Measurements from ENCODE around the gene GRIK4.

The GRIK4 gene

GRCh38 chr11:120510406-120511115 is 987 bp upstream of the GRIK4 start:
- H3K4me3 ChIP-seq (ENCODE audit: insufficient read length, low read depth): no peak overlapping the region
- H3K9me3 ChIP-seq (ENCODE audit: insufficient read depth, low read length): no peaks in the 10 kb centered on the region
- no peaks in the 10 kb centered on the region for H3K4me1 ChIP-seq (ENCODE audit: insufficient read depth, insufficient read length)
- DNase-seq (ENCODE audit: low read depth, low spot score): no peak
- no peak for TF ChIP-seq YY1 (IDR thresholded peaks at IDR 0.05; ENCODE audit: insufficient read depth, insufficient read length)
- TF ChIP-seq ZNF274 (IDR thresholded peaks at IDR 0.05; ENCODE audit: low read depth, low read length): no peak
- TF ChIP-seq SUZ12 (IDR thresholded peaks at IDR 0.05; ENCODE audit: extremely low read depth, insufficient read depth, insufficient read length): no peak
- peaks cover 50% of the 10 kb centered on the region for H3K27me3 ChIP-seq (ENCODE audit: insufficient read depth, insufficient read length)
- H3K36me3 ChIP-seq (ENCODE audit: insufficient read depth, insufficient read length, low read length): no peaks in the 10 kb centered on the region
- H3K9ac ChIP-seq (ENCODE audit: insufficient read length, low read depth): no peak overlapping the region

- Histone ChIP-seq H3K27me3 (ENCODE audit: insufficient read depth, insufficient read length) (peaks cover 50% of the 10 kb centered on the region), H3K9me3 (ENCODE audit: insufficient read depth, low read length) (no peaks in the 10 kb centered on the region), H3K4me3 (ENCODE audit: insufficient read length, low read depth) (peak overlapping the region; percentile 36), H3K36me3 (ENCODE audit: insufficient read depth, insufficient read length, low read length) (no peaks in the 10 kb centered on the region), H3K9ac (ENCODE audit: insufficient read length, low read depth) (peak overlapping the region; percentile 61), H3K4me1 (ENCODE audit: insufficient read depth, insufficient read length) (peaks cover 6% of the 10 kb centered on the region)
- TF ChIP-seq ZNF274 (IDR thresholded peaks at IDR 0.05; ENCODE audit: low read depth, low read length) (no peak), SUZ12 (IDR thresholded peaks at IDR 0.05; ENCODE audit: extremely low read depth, insufficient read depth, insufficient read length) (no peak), YY1 (IDR thresholded peaks at IDR 0.05; ENCODE audit: insufficient read depth, insufficient read length) (no peak)
- DNase-seq (ENCODE audit: low read depth, low spot score): no peak
These were observed 531 bp downstream of the GRIK4 start for GRCh38 chr11:120511820-120512738.

- Histone ChIP-seq H3K9me3 (ENCODE audit: insufficient read depth, low read length) (no peaks in the 10 kb centered on the region), H3K4me1 (ENCODE audit: insufficient read depth, insufficient read length) (peaks cover 7% of the 10 kb centered on the region), H3K36me3 (ENCODE audit: insufficient read depth, insufficient read length, low read length) (no peaks in the 10 kb centered on the region), H3K4me3 (ENCODE audit: insufficient read length, low read depth) (no peak overlapping the region), H3K9ac (ENCODE audit: insufficient read length, low read depth) (no peak overlapping the region), H3K27me3 (ENCODE audit: insufficient read depth, insufficient read length) (peaks cover 50% of the 10 kb centered on the region)
- no peak for DNase-seq (ENCODE audit: low read depth, low spot score)
- no peak for TF ChIP-seq ZNF274 (IDR thresholded peaks at IDR 0.05; ENCODE audit: low read depth, low read length)
- no peak for TF ChIP-seq YY1 (IDR thresholded peaks at IDR 0.05; ENCODE audit: insufficient read depth, insufficient read length)
- no peak for TF ChIP-seq SUZ12 (IDR thresholded peaks at IDR 0.05; ENCODE audit: extremely low read depth, insufficient read depth, insufficient read length)
These were observed 1.3 kb downstream of the GRIK4 start for GRCh38 chr11:120512739-120513435.

GRCh38 chr11:120513436-120514315 is 2.1 kb downstream of the GRIK4 start:
- DNase-seq (ENCODE audit: low read depth, low spot score): no peak
- H3K9me3 ChIP-seq (ENCODE audit: insufficient read depth, low read length): no peaks in the 10 kb centered on the region
- peaks cover 9% of the 10 kb centered on the region for H3K4me1 ChIP-seq (ENCODE audit: insufficient read depth, insufficient read length)
- no peaks in the 10 kb centered on the region for H3K36me3 ChIP-seq (ENCODE audit: insufficient read depth, insufficient read length, low read length)
- no peak overlapping the region for H3K9ac ChIP-seq (ENCODE audit: insufficient read length, low read depth)
- H3K4me3 ChIP-seq (ENCODE audit: insufficient read length, low read depth): no peak overlapping the region
- TF ChIP-seq SUZ12 (IDR thresholded peaks at IDR 0.05; ENCODE audit: extremely low read depth, insufficient read depth, insufficient read length) (no peak), YY1 (IDR thresholded peaks at IDR 0.05; ENCODE audit: insufficient read depth, insufficient read length) (no peak), ZNF274 (IDR thresholded peaks at IDR 0.05; ENCODE audit: low read depth, low read length) (no peak)
- peaks cover 48% of the 10 kb centered on the region for H3K27me3 ChIP-seq (ENCODE audit: insufficient read depth, insufficient read length)

GRCh38 chr11:120514541-120515121 is 3.1 kb downstream of the GRIK4 start:
- Histone ChIP-seq H3K27me3 (ENCODE audit: insufficient read depth, insufficient read length) (peaks cover 40% of the 10 kb centered on the region), H3K4me3 (ENCODE audit: insufficient read length, low read depth) (no peak overlapping the region), H3K9me3 (ENCODE audit: insufficient read depth, low read length) (no peaks in the 10 kb centered on the region)

GRCh38 chr11:120515186-120515723 is 3.7 kb downstream of the GRIK4 start:
- no peak for DNase-seq (ENCODE audit: low read depth, low spot score)
- no peak for TF ChIP-seq YY1 (IDR thresholded peaks at IDR 0.05; ENCODE audit: insufficient read depth, insufficient read length)
- no peak overlapping the region for H3K4me3 ChIP-seq (ENCODE audit: insufficient read length, low read depth)
- H3K4me1 ChIP-seq (ENCODE audit: insufficient read depth, insufficient read length): peaks cover 9% of the 10 kb centered on the region
- H3K27me3 ChIP-seq (ENCODE audit: insufficient read depth, insufficient read length): peaks cover 35% of the 10 kb centered on the region
- H3K9ac ChIP-seq (ENCODE audit: insufficient read length, low read depth): no peak overlapping the region
- H3K36me3 ChIP-seq (ENCODE audit: insufficient read depth, insufficient read length, low read length): no peaks in the 10 kb centered on the region
- no peaks in the 10 kb centered on the region for H3K9me3 ChIP-seq (ENCODE audit: insufficient read depth, low read length)

More at GRCh38 chr11:120514541-120515121, 3.1 kb downstream of the GRIK4 start:
- Histone ChIP-seq H3K9ac (ENCODE audit: insufficient read length, low read depth) (no peak overlapping the region), H3K4me1 (ENCODE audit: insufficient read depth, insufficient read length) (peaks cover 9% of the 10 kb centered on the region), H3K36me3 (ENCODE audit: insufficient read depth, insufficient read length, low read length) (no peaks in the 10 kb centered on the region)
- no peak for DNase-seq (ENCODE audit: low read depth, low spot score)
- TF ChIP-seq SUZ12 (IDR thresholded peaks at IDR 0.05; ENCODE audit: extremely low read depth, insufficient read depth, insufficient read length) (no peak), YY1 (IDR thresholded peaks at IDR 0.05; ENCODE audit: insufficient read depth, insufficient read length) (no peak), ZNF274 (IDR thresholded peaks at IDR 0.05; ENCODE audit: low read depth, low read length) (no peak)

All from NT2/D1 (cell line).